SK-N-SH (cell line): ENCODE data around the gene TTC28. TPM values are rescaled to one million over a fixed set of nuclear protein-coding genes. Genes with fewer than 3 reads are reported as not detected.

ENCODE experiments used
- CTCF ChIA-PET: fragments of 300-600, 350-600 bp; formaldehyde crosslinking; extraction: SDS; loops from one replicate; lab custom pipeline; 2021; lab: Yijun Ruan, JAX
- POLR2A ChIA-PET: fragments of 350-600 bp; sonication (Branson Sonifier 250); formaldehyde crosslinking; extraction: SDS; loops from one replicate; lab custom pipeline; 2020; ENCODE audit warnings: antibody characterized with exemption, inconsistent platforms; lab: Yijun Ruan, JAX
- DNase-seq: peaks from one replicate; pipeline ENCODE4 v3.0.0; 2012
- H2AFZ ChIP-seq: fragments of 200-600 bp; sonication (generic); 2 replicates; pipeline ENCODE4 v1.8.1; 2016; ENCODE audit warnings: antibody characterized with exemption, mild to moderate bottlenecking, low read depth
- H3F3A ChIP-seq: fragments of 200-600 bp; sonication (generic); replicated peaks from 2 replicates; pipeline ENCODE3; 2016; ENCODE audit warnings: antibody characterized with exemption, mild to moderate bottlenecking; ENCODE audit not compliant: insufficient read depth
- H3K27ac ChIP-seq, 2 experiments: fragments of 200-500 bp in 1 of 2; fragments of 200-600 bp in 1 of 2; sonication (Bioruptor generic) in 1 of 2; sonication (generic), shearing (Covaris generic) in 1 of 2; 2 replicates each; pipeline versions ENCODE4 v1.5.1 to v1.6.1; 2014 to 2016; ENCODE audit warnings: low read depth in 2 of 2, inconsistent platforms in 1 of 2, low read length in 1 of 2, mild to moderate bottlenecking in 1 of 2, mixed read lengths in 1 of 2
- H3K27me3 ChIP-seq: fragments of 200-600 bp; sonication (generic), shearing (Covaris generic); 2 replicates; pipeline ENCODE4 v1.6.1; 2016; ENCODE audit warnings: mixed run types; ENCODE audit not compliant: insufficient read depth
- H3K36me3 ChIP-seq, 2 experiments: fragments of 200-500 bp in 1 of 2; fragments of 200-600 bp in 1 of 2; sonication (Bioruptor generic) in 1 of 2; sonication (generic) in 1 of 2; replicated peaks in 1 of 2; 2 replicates each; pipeline versions ENCODE3 to v1.5.1; 2014 to 2016; ENCODE audit warnings: low read length in 1 of 2, mild to moderate bottlenecking in 1 of 2; ENCODE audit not compliant: insufficient read depth in 2 of 2, control insufficient read depth in 1 of 2
- H3K4me1 ChIP-seq, 2 experiments: fragments of 200-500 bp in 1 of 2; fragments of 200-600 bp in 1 of 2; sonication (Bioruptor generic) in 1 of 2; sonication (generic), shearing (Covaris generic) in 1 of 2; 2 replicates each; pipeline versions ENCODE4 v1.5.1 to v1.6.1; 2014 to 2016; ENCODE audit warnings: low read depth in 1 of 2, low read length in 1 of 2, mixed run types in 1 of 2; ENCODE audit not compliant: insufficient read depth in 2 of 2, control insufficient read depth in 1 of 2
- H3K4me2 ChIP-seq: fragments of 200-600 bp; sonication (generic), shearing (Covaris generic); 2 replicates; pipeline ENCODE4 v1.6.1; 2017; ENCODE audit warnings: mixed run types
- H3K4me3 ChIP-seq, 2 experiments: fragments of 200-500 bp in 1 of 2; fragments of 200-600 bp in 1 of 2; sonication (Bioruptor generic) in 1 of 2; sonication (generic), shearing (Covaris generic) in 1 of 2; 2 replicates each; pipeline versions ENCODE4 v1.5.1 to v1.8.1; 2014 to 2016; ENCODE audit warnings: low read depth in 2 of 2, inconsistent platforms in 1 of 2, low read length in 1 of 2, mild to moderate bottlenecking in 1 of 2, mixed read lengths in 1 of 2, moderate library complexity in 1 of 2
- H3K79me2 ChIP-seq: fragments of 200-600 bp; sonication (generic); 2 replicates; pipeline ENCODE4 v1.8.1; 2017; ENCODE audit warnings: mild to moderate bottlenecking; ENCODE audit not compliant: insufficient read depth
- H3K9ac ChIP-seq: fragments of 200-600 bp; sonication (generic); 2 replicates; pipeline ENCODE4 v1.6.1; 2017; ENCODE audit warnings: mixed run types
- H3K9me2 ChIP-seq: fragments of 200-600 bp; sonication (generic); 2 replicates; pipeline ENCODE4 v1.6.1; 2017; ENCODE audit warnings: mixed run types
- H3K9me3 ChIP-seq: fragments of 200-600 bp; sonication (generic); 2 replicates; pipeline ENCODE4 v1.6.1; 2017; ENCODE audit warnings: mixed run types, mild to moderate bottlenecking, moderate library complexity
- H4K20me1 ChIP-seq: fragments of 200-600 bp; sonication (generic); 2 replicates; pipeline ENCODE4 v1.6.1; 2017; ENCODE audit warnings: mild to moderate bottlenecking, mixed run types; ENCODE audit not compliant: insufficient read depth
- CTCF ChIP-seq: fragments of 200-600 bp; sonication (generic); IDR thresholded peaks from 2 replicates; pipeline ENCODE4 v1.6.1; 2017; ENCODE audit warnings: antibody characterized with exemption, mild to moderate bottlenecking, moderate library complexity
- ELF1 ChIP-seq: IDR thresholded peaks from 2 replicates; pipeline ENCODE4 v1.4.0; 2012
- EZH2phosphoT487 ChIP-seq: fragments of 200-600 bp; sonication (generic); IDR thresholded peaks from 2 replicates; pipeline ENCODE4 v1.6.1; 2017; ENCODE audit warnings: low read depth, mixed run types, mild to moderate bottlenecking, antibody characterized with exemption, moderate library complexity, borderline replicate concordance
- FOXJ3 ChIP-seq: sonication (generic); formaldehyde crosslinking; IDR thresholded peaks from 2 replicates; pipeline ENCODE4 v1.5.1; 2020; ENCODE audit warnings: mild to moderate bottlenecking, missing genetic modification reagents
- GABPA ChIP-seq: IDR thresholded peaks from 2 replicates; pipeline ENCODE4 v1.4.0; 2012; ENCODE audit warnings: low read depth, mild to moderate bottlenecking
- GATA2 ChIP-seq: sonication (generic); formaldehyde crosslinking; IDR thresholded peaks from 2 replicates; pipeline ENCODE4 v1.5.0; 2020; ENCODE audit warnings: mild to moderate bottlenecking, missing genetic modification reagents
- JUND ChIP-seq: IDR thresholded peaks from 2 replicates; pipeline ENCODE4 v1.4.0; 2012
- NRF1 ChIP-seq: IDR thresholded peaks from 2 replicates; pipeline ENCODE4 v1.6.1; 2012; ENCODE audit warnings: low read depth, mild to moderate bottlenecking, low read length
- RCOR1 ChIP-seq: fragments of 150-350 bp; IDR thresholded peaks from 2 replicates; pipeline ENCODE4 v1.6.1; 2017; ENCODE audit warnings: antibody characterized with exemption, low read length
- RXRA ChIP-seq: IDR thresholded peaks from 2 replicates; pipeline ENCODE4 v1.4.0; 2012; ENCODE audit warnings: low read depth, mild to moderate bottlenecking, borderline replicate concordance
- SIN3A ChIP-seq: IDR thresholded peaks from 2 replicates; pipeline ENCODE4 v1.6.1; 2012; ENCODE audit warnings: low read depth, mild to moderate bottlenecking, low read length, moderate library complexity, borderline replicate concordance
- TCF12 ChIP-seq: IDR thresholded peaks from 2 replicates; pipeline ENCODE4 v1.4.0; 2012
- TEAD4 ChIP-seq: IDR thresholded peaks from 2 replicates; pipeline ENCODE4 v1.4.0; 2012; ENCODE audit warnings: mild to moderate bottlenecking, borderline replicate concordance; ENCODE audit not compliant: insufficient read depth
- WGBS: methylation state at CpG from one replicate; pipeline ENCODE4 v1.1.6; 2017; ENCODE audit warnings: low lambda C conversion rate; 5-methylcytosine and 5-hydroxymethylcytosine counted together
- polyA plus RNA-seq, 3 experiments: library from polyadenylated mRNA; depleted of rRNA; stranded (reverse); fragments of >200 nt; gene quantifications; 2 replicates each; pipeline ENCODE4 v1.2.3, GENCODE V29; 2012
- TF ChIP-seq, protein P1 (sequence below): IDR thresholded peaks from 2 replicates; pipeline ENCODE4 v1.4.0; 2012; ENCODE audit warnings: low read depth, borderline replicate concordance
- TF ChIP-seq, protein P2 (sequence below): IDR thresholded peaks from 2 replicates; pipeline ENCODE4 v1.4.0; 2012; ENCODE audit warnings: low read depth, borderline replicate concordance
- TF ChIP-seq, protein P3 (sequence below): IDR thresholded peaks from 2 replicates; pipeline ENCODE4 v1.4.0; 2012; ENCODE audit warnings: low read depth

Gene TTC28
- polyA plus RNA-seq, 1 of the 3 experiments (the other 2 are of a cell fraction), result 5.9 TPM

GRCh38 chr22:28484662-28485061 lies 195.0 kb downstream of the TTC28 start:
- H3K9me3 ChIP-seq, result no peaks in the 10 kb centered on the region
- peaks cover 4% of the 10 kb centered on the region for H3F3A ChIP-seq
- 92% methylated on average over 1 of the region's 1 CpG for WGBS
- ChIA-PET CTCF (no interaction called here), POLR2A (no interaction called here)
- H3K9ac ChIP-seq, result no peak overlapping the region
- H3K27me3 ChIP-seq, result no peaks in the 10 kb centered on the region
- H3K4me3 ChIP-seq, result no peak overlapping the region
- H3K79me2 ChIP-seq, result no peaks in the 10 kb centered on the region; the same call in 1 of the 2 replicates
- no peak overlapping the region for H3K27ac ChIP-seq
- TF ChIP-seq FOXJ3 (no peak), TCF12 (no peak), ELF1 (no peak), TEAD4 (no peak), RCOR1 (no peak), EZH2phosphoT487 (no peak), RXRA (no peak), JUND (no peak), GABPA (no peak), SIN3A (no peak), GATA2 (no peak), CTCF (no peak), NRF1 (no peak)
- TF ChIP-seq, protein P1, sequence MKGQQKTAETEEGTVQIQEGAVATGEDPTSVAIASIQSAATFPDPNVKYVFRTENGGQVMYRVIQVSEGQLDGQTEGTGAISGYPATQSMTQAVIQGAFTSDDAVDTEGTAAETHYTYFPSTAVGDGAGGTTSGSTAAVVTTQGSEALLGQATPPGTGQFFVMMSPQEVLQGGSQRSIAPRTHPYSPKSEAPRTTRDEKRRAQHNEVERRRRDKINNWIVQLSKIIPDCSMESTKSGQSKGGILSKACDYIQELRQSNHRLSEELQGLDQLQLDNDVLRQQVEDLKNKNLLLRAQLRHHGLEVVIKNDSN, result no peak
- TF ChIP-seq, protein P2, sequence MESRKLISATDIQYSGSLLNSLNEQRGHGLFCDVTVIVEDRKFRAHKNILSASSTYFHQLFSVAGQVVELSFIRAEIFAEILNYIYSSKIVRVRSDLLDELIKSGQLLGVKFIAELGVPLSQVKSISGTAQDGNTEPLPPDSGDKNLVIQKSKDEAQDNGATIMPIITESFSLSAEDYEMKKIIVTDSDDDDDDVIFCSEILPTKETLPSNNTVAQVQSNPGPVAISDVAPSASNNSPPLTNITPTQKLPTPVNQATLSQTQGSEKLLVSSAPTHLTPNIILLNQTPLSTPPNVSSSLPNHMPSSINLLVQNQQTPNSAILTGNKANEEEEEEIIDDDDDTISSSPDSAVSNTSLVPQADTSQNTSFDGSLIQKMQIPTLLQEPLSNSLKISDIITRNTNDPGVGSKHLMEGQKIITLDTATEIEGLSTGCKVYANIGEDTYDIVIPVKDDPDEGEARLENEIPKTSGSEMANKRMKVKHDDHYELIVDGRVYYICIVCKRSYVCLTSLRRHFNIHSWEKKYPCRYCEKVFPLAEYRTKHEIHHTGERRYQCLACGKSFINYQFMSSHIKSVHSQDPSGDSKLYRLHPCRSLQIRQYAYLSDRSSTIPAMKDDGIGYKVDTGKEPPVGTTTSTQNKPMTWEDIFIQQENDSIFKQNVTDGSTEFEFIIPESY, result no peak
- TF ChIP-seq, protein P3, sequence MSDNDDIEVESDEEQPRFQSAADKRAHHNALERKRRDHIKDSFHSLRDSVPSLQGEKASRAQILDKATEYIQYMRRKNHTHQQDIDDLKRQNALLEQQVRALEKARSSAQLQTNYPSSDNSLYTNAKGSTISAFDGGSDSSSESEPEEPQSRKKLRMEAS, result no peak
- no peak overlapping the region for H2AFZ ChIP-seq
- no peaks in the 10 kb centered on the region for H4K20me1 ChIP-seq
- H3K4me2 ChIP-seq, result no peak overlapping the region
- no peaks in the 10 kb centered on the region for H3K36me3 ChIP-seq
- no peaks in the 10 kb centered on the region for H3K9me2 ChIP-seq
- no peak for DNase-seq
- peaks cover 0 to 5% of the 10 kb centered on the region in 2 experiments; a peak in 3 of 4 replicates for H3K4me1 ChIP-seq
